SK-N-SH treated with all-trans-retinoic acid at 6 μM for 48 hours (cell line): ENCODE measurements around the gene SKP1.

ENCODE experiments used
- ARNTL ChIP-seq: fragments of 450-650 bp; formaldehyde crosslinking; IDR thresholded peaks from 2 replicates; pipeline ENCODE4 v1.5.0; 2020; ENCODE audit warnings: low read depth, mild to moderate bottlenecking, moderate library complexity, borderline replicate concordance
- CREB5 ChIP-seq: fragments of 250-450 bp; sonication (Bioruptor Pico); IDR thresholded peaks from 2 replicates; pipeline ENCODE4 v1.5.1; 2020; ENCODE audit warnings: low read depth, mild to moderate bottlenecking, moderate library complexity
- ESRRG ChIP-seq: fragments of 250-450 bp; sonication (Bioruptor Pico); IDR thresholded peaks from 2 replicates; pipeline ENCODE4 v1.6.1; 2021; ENCODE audit warnings: mild to moderate bottlenecking
- ISL1 ChIP-seq: fragments of 250-450 bp; sonication (Bioruptor Pico); IDR thresholded peaks from 2 replicates; pipeline ENCODE4 v2.1.2; 2022; ENCODE audit warnings: mild to moderate bottlenecking, moderate library complexity
- OSR1 ChIP-seq: fragments of 250-450 bp; sonication (Bioruptor Pico); IDR thresholded peaks from 2 replicates; pipeline ENCODE4 v1.8.0; 2022; ENCODE audit warnings: moderate library complexity, mild to moderate bottlenecking, inconsistent platforms
- PATZ1 ChIP-seq: fragments of 250-450 bp; sonication (Bioruptor Pico); IDR thresholded peaks from 2 replicates; pipeline ENCODE4 v1.8.0; 2020; ENCODE audit warnings: mild to moderate bottlenecking, moderate library complexity, borderline replicate concordance
- RARB ChIP-seq: fragments of 250-450 bp; sonication (Bioruptor Pico); IDR thresholded peaks from 2 replicates; pipeline ENCODE4 v1.8.0; 2021; ENCODE audit warnings: mild to moderate bottlenecking, moderate library complexity
- SNAI2 ChIP-seq: fragments of 250-450 bp; sonication (Bioruptor Pico); IDR thresholded peaks from 2 replicates; pipeline ENCODE4 v1.5.0; 2020; ENCODE audit warnings: mild to moderate bottlenecking, moderate library complexity
- TCF4 ChIP-seq: fragments of 250-450 bp; sonication (Bioruptor Pico); IDR thresholded peaks from 2 replicates; pipeline ENCODE4 v1.8.0; 2021; ENCODE audit warnings: mild to moderate bottlenecking, moderate library complexity, borderline replicate concordance
- ZFP30 ChIP-seq: fragments of 450-650 bp; formaldehyde crosslinking; IDR thresholded peaks from 2 replicates; pipeline ENCODE4 v1.5.0; 2022; ENCODE audit warnings: mild to moderate bottlenecking, moderate library complexity
- ZNF565 ChIP-seq: fragments of 450-650 bp; formaldehyde crosslinking; conservative IDR thresholded peaks from 2 replicates; pipeline ENCODE4 v1.5.0; 2020; ENCODE audit warnings: low read depth, mild to moderate bottlenecking, moderate library complexity
- ZNF8 ChIP-seq: fragments of 450-650 bp; formaldehyde crosslinking; IDR thresholded peaks from 2 replicates; pipeline ENCODE4 v1.5.0; 2020; ENCODE audit warnings: mild to moderate bottlenecking, moderate library complexity
- TF ChIP-seq, protein P1 (sequence below): fragments of 250-450 bp; sonication (Bioruptor Pico); IDR thresholded peaks from 2 replicates; pipeline ENCODE4 v1.5.0; 2020; ENCODE audit warnings: mild to moderate bottlenecking, moderate library complexity
- TF ChIP-seq, protein P2 (sequence below): fragments of 250-450 bp; sonication (Bioruptor Pico); IDR thresholded peaks from 2 replicates; pipeline ENCODE4 v1.5.1; 2021; ENCODE audit warnings: mild to moderate bottlenecking, moderate library complexity

DNA sequence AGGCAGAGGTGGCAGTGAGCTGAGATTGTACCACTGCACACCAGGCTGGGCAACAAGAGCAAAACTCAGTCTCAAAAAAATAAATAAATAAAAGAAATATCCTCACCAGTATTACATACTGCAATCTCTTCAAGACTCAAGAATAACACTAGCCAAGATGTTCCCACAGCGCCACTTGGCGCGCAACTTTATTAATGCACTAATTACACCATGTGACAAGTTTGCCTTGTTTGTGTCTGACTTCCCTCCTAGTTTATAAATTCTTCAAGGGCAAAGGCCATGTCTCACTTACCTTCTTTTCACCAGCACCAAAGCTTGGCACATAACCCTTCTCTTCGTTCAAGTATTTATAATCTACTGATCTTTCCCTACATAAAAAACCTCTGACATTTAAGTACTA, 4.8 kb downstream of the SKP1 start:
- TF ChIP-seq SNAI2 (CRISPR knock-in tag) (no peak), RARB (CRISPR knock-in tag) (no peak), OSR1 (CRISPR knock-in tag) (no peak), PATZ1 (no peak), ZNF565 (CRISPR knock-in tag) (no peak), ZFP30 (no peak), CREB5 (CRISPR knock-in tag) (no peak), ARNTL (CRISPR knock-in tag) (no peak), ESRRG (no peak), TCF4 (CRISPR knock-in tag) (no peak), ISL1 (CRISPR knock-in tag) (no peak), ZNF8 (CRISPR knock-in tag) (no peak)
- TF ChIP-seq, protein P1, sequence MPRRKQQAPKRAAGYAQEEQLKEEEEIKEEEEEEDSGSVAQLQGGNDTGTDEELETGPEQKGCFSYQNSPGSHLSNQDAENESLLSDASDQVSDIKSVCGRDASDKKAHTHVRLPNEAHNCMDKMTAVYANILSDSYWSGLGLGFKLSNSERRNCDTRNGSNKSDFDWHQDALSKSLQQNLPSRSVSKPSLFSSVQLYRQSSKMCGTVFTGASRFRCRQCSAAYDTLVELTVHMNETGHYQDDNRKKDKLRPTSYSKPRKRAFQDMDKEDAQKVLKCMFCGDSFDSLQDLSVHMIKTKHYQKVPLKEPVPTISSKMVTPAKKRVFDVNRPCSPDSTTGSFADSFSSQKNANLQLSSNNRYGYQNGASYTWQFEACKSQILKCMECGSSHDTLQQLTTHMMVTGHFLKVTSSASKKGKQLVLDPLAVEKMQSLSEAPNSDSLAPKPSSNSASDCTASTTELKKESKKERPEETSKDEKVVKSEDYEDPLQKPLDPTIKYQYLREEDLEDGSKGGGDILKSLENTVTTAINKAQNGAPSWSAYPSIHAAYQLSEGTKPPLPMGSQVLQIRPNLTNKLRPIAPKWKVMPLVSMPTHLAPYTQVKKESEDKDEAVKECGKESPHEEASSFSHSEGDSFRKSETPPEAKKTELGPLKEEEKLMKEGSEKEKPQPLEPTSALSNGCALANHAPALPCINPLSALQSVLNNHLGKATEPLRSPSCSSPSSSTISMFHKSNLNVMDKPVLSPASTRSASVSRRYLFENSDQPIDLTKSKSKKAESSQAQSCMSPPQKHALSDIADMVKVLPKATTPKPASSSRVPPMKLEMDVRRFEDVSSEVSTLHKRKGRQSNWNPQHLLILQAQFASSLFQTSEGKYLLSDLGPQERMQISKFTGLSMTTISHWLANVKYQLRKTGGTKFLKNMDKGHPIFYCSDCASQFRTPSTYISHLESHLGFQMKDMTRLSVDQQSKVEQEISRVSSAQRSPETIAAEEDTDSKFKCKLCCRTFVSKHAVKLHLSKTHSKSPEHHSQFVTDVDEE (CRISPR knock-in tag): no peak
- TF ChIP-seq, protein P2, sequence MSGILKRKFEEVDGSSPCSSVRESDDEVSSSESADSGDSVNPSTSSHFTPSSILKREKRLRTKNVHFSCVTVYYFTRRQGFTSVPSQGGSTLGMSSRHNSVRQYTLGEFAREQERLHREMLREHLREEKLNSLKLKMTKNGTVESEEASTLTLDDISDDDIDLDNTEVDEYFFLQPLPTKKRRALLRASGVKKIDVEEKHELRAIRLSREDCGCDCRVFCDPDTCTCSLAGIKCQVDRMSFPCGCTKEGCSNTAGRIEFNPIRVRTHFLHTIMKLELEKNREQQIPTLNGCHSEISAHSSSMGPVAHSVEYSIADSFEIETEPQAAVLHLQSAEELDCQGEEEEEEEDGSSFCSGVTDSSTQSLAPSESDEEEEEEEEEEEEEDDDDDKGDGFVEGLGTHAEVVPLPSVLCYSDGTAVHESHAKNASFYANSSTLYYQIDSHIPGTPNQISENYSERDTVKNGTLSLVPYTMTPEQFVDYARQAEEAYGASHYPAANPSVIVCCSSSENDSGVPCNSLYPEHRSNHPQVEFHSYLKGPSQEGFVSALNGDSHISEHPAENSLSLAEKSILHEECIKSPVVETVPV (CRISPR knock-in tag): no peak
